ENCODE results near the gene LTK.

The LTK gene

GRCh38 chr15:41523097-41523496, 9.5 kb upstream of the LTK start:
- DNase-seq = no peak

- no peak for DNase-seq
Measured at GRCh38 chr15:41521614-41522013, 8.0 kb upstream of the LTK start.

GRCh38 chr15:41520636-41521035, 7.0 kb upstream of the LTK start:
- DNase-seq = no peak

DNA sequence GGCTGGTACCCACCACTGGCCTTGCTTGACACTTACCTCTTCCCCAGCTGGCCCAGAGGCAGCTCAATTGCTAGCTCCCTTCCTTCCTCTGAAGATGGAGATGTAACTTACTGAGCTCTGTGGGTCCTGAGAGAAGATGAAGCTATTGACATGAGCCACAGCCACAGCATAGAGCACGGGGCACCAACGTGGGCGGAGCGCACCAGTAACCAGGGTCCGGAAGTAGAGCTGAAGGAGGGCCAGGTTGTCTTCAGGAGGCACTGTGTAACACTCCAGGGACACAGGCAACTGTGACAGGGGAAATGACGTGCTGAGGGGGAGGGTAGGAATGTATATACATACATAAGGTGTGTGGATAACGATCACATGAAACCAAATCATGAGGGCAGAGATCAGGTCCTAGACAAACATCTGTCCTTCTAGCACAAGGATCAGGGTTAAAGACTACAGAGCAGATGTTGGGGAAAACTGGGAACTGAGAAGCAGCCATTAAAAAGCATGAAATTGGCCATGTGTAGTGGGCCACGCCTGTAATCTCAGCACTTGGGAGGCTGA, 4.3 kb upstream of the LTK start:
- DNase-seq = no peak

DNA sequence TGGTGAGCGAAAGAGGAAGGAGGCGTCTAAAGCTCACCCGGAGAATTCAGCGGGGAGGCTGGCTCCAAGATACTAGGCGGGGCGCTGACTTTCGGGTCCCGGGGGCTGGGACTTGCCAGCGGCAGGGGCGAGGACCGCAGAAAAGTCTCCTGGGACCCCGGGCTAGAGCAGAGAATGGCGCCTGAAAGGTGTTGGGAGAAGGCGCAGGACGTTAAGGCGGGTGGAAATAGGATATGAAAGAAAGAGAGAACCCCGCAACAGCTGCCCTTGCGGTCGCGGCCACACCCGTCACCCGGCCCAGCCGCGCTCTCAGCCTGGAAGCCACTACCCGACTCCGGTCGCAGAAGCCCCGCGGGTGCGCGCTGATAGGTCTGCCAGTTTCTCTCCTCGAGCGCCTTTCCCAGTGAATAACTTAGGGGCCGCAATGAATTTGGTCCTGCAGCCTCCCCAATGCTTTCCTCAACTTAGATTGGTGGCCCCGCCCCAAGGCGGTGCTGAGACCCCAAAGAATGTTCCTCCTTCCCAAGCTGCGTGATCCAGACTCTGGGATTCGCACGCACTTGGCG, 604 bp downstream of the LTK start:
- DNase-seq = peak; percentile 25

- no peak for DNase-seq
Measured at GRCh38 chr15:41512512-41512939, 1.1 kb downstream of the LTK start.

DNA sequence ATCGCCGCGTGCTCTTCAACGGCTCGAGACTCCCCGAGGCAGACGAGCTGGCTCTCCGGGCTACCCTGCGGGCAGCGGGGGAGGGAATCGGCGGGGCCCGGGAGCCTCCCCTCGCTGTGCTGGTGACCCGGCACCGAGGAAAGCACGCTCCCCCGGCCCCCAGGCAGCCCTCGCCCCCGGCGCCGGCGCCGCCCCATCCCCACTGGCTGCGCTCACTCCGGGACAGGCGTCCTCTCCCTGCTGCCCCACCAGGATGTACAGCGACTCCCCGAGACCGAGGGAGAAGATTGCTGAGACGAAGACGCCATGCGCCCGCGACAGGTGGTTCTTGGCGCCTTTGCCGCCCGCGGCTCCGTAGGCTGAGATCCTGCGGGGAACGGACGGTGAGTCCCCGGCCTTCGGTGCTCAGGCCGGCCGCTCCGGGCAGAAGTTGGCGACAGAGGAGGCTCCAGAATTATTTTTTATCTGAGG, 1.7 kb downstream of the LTK start:
- no peak for DNase-seq

DNA sequence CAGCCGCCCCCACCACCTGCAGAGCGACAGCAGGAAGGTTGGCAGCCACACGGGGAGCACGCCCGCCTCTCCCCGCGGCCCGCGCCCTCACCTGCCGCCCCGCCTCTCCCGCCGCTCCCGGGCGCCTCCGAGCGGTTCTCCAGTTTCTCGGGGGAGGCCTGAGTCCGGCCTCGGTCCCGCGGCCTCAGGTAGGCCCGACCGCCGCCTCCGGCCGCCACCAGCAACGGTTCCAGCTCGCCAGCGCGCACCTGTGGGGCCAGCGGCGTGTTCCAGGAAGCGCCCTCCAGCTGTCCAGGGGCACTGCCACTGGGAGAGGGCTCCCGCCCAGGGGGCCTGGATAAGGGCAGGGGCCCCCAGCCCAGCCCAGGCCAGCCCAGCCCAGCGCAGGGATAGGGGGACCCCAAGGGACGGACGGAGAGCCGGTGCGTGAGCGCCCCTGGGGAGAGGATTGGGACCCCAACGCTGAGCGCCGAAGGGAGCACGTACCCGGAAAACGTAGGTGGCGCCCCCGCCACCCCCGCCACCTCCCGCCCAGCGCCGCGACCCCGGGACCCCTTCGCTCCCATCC, 2.2 kb downstream of the LTK start:
- no peak for DNase-seq

- DNase-seq = no peak
Measured at GRCh38 chr15:41510728-41511127, 2.9 kb downstream of the LTK start.

- DNase-seq = no peak
Measured at GRCh38 chr15:41507820-41508290, 5.8 kb downstream of the LTK start.

DNA sequence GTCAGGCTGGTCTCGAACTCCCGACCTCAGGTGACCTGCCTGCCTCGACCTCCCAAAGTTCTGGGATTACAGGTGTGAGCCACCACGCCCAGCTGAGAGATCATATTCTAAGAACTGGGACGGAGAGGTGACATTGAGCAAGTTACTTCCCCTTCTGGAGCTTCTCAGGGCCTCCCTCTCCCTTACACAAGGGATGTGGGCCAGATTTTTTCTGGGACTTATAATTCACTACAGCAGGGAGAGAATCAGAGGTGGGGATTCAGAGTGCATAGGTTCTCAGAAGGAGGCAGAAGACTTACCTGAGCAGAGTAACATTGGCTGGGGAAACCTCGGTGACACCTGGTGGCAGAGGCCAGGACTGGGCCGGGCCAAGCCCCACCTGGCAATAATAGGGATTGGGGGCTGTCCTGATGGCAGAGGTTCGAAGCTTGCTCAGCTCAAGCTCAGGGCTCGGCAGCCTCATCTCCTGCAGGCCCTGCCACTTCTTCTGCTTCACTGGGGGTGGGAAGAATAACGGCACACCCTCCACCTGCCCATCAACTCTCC, 6.8 kb downstream of the LTK start:
- DNase-seq = no peak

GRCh38 chr15:41505776-41506175, 7.9 kb downstream of the LTK start:
- no peak for DNase-seq

GRCh38 chr15:41504751-41505492, 8.7 kb downstream of the LTK start:
- no peak for DNase-seq

DNA sequence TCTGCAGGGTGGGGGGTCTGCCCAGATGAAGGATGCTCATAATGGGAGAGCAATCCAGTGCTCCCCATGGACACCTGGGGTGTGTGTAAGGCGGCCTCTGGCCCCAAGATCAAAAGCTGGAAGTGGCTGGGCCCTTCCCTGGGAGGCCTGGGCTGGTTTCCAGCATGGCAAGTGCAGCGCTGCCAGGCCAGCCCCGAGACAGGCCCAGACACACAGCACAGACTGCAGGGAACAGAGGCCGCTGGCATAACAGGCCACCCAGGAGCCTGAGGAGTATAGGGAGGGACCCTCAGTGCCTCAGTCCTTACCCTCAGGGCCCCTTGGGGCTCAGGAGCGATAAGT, 10.0 kb downstream of the LTK start:
- DNase-seq = no peak

GRCh38 chr15:41502795-41503668, 10.6 kb downstream of the LTK start:
- DNase-seq = no peak

DNA sequence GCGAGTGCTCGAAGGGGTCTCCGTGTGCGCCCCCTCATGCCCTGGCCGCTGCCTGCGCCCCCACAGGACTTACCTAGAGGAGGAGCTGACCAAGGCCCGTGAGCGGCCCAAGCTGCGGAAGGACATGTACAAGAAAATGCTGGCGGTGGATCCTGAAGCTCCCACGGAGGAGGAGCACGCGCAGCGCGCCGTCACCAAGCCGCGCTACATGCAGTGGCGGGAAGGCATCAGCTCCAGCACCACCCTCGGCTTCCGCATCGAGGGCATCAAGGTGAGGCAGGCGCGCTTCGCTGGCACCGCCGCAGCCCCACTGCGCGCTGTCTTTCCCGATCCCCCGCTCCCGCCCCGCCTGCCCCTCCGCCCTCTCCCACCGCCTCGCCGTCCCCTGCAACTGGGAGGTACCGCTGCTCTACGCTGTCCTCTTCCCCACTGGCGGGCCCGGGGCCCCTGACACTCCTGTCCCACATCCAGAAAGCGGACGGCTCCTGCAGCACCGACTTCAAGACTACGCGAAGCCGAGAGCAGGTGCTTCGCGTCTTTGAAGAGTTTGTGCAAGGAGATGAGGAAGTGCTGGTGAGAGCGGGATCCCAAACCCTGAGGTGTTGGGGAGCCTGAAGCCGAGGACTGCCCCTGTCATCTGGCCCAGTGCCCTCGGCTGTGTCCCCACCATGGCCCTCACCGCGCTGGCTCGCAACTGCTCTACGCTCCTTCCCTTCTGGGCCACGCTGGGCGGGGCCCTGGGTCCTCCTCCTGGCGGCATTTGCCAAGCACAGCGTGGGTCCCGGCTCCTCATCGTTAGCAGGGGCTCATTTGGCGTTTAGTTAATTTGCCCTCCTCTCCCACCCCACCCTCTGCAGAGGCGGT, 11.5 kb downstream of the LTK start:
- DNase-seq = peak; percentile 31

- peak; percentile 27 for DNase-seq
Measured at GRCh38 chr15:41501191-41501917, 12.3 kb downstream of the LTK start.

DNA sequence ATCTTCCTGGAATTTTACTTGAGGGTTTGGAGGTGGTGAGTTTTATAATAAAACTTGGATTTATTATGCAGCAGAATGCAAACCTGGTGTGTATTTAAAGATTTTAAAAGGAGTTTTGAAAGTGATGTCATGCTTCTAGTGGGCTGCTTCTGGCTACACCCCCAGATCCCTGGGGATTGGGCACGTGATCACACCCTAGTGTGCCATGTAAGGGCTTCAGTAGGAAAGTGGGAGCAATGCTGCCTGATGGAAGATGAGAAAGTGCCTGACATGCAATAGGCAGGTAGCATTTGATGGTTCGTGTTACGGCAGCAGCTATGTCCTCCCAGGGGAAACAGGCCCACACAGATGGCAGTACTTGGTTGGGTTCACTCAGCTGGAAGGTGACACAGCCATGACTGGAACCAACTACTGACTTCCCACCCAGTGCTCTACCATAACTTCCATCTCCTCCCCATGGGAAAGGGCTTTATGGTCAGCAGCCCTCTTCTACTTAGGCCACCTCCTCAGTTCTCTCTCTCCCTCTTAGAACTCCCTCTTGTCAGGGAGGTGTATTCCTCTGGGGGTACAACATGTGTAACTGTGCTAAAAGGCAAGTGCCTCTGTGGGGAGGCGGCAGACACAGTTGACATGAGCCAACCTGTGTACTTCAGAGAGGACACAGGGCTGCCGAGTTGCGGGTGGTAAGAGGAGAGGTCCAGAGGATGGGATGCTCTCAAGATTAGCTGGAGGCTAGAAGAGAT, 14.3 kb downstream of the LTK start:
- DNase-seq = no peak

- DNase-seq = no peak
Measured at GRCh38 chr15:41498657-41499056, 15.0 kb downstream of the LTK start.
